OCI-LY3 (cell line): Measurements from ENCODE around the gene HCK.

Experiments used
- H2AFZ ChIP-seq: fragments of 200-600, 300-600 bp; shearing (Covaris generic); 2 replicates; pipeline ENCODE4 v1.6.0; 2014; ENCODE audit warnings: antibody characterized with exemption, low read depth, low read length
- H3K27ac ChIP-seq: fragments of 200-600, 300-600 bp; sonication (generic); 2 replicates; pipeline ENCODE4 v1.5.1; 2014; ENCODE audit warnings: mild to moderate bottlenecking, low read length, moderate library complexity, mixed read lengths
- H3K27me3 ChIP-seq: fragments of 200-600, 300-600 bp; sonication (generic); 2 replicates; pipeline ENCODE4 v1.6.1; 2014; ENCODE audit warnings: low read depth, low read length, mixed read lengths
- H3K36me3 ChIP-seq: fragments of 200-600, 300-600 bp; sonication (generic); replicated peaks from 2 replicates; pipeline ENCODE3; 2014; ENCODE audit warnings: low read depth, low read length, mixed read lengths
- H3K4me1 ChIP-seq: fragments of 300-600, 200-600 bp; sonication (generic); 2 replicates; pipeline ENCODE4 v1.6.1; 2014; ENCODE audit warnings: low read length, mixed read lengths
- H3K4me2 ChIP-seq: fragments of 200-600, 300-600 bp; sonication (generic); 2 replicates; pipeline ENCODE4 v1.6.1; 2014; ENCODE audit warnings: low read length, mixed read lengths
- H3K4me3 ChIP-seq: fragments of 300-600, 200-600 bp; sonication (generic); 2 replicates; pipeline ENCODE4 v1.5.1; 2014; ENCODE audit warnings: antibody characterized with exemption, mild to moderate bottlenecking, low read length, moderate library complexity
- H3K79me2 ChIP-seq: fragments of 300-600, 200-600 bp; shearing (Covaris generic); 2 replicates; pipeline ENCODE4 v1.6.1; 2014; ENCODE audit warnings: mild to moderate bottlenecking, low read length, mixed read lengths
- H3K9ac ChIP-seq: fragments of 300-600, 200-600 bp; shearing (Covaris generic); 2 replicates; pipeline ENCODE4 v1.6.0; 2014; ENCODE audit warnings: mild to moderate bottlenecking, low read length, moderate library complexity
- H3K9me3 ChIP-seq: fragments of 200-600, 300-600 bp; shearing (Covaris generic); 2 replicates; pipeline ENCODE4 v1.6.1; 2014; ENCODE audit warnings: low read length, mixed read lengths; ENCODE audit not compliant: insufficient read depth
- H4K20me1 ChIP-seq: fragments of 200-600, 300-600 bp; sonication (generic); 2 replicates; pipeline ENCODE4 v1.6.1; 2016; ENCODE audit warnings: low read length, mixed read lengths; ENCODE audit not compliant: insufficient read depth
- EZH2phosphoT487 ChIP-seq: fragments of 200-600 bp; shearing (Covaris generic); IDR thresholded peaks from 2 replicates; pipeline ENCODE4 v1.6.1; 2018; ENCODE audit warnings: antibody characterized with exemption, mixed run types, low read depth
- TF ChIP-seq, protein P1 (sequence below): fragments of 200-600, 300-600 bp; sonication (generic); IDR thresholded peaks from 2 replicates; pipeline ENCODE4 v1.5.1; 2014; ENCODE audit warnings: antibody characterized with exemption, low read length, low read depth

The HCK gene

DNA sequence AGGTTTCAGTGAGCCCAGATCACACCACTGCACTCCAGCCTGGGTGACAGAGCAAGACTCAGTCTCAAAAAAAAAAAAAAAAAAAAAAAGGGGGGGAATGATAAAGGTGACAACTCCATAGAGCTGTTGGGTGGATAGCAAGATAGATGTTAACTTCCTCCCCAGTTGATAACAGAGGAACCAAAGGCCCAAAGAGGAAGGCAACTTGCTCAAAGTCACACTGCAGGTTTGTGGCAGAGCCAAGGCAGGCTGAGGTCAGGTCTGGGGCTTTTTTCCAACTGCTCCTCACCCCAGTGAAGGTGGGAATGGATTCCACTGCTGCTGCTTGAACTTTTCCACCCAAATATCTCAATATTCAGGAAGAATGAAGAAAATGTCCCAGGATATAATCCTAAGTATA lies 26.7 kb downstream of the HCK start:
- no peaks in the 10 kb centered on the region for H3K9me3 ChIP-seq
- peaks cover 83% of the 10 kb centered on the region for H3K36me3 ChIP-seq
- no peaks in the 10 kb centered on the region for H3K79me2 ChIP-seq
- H3K4me1 ChIP-seq: no peaks in the 10 kb centered on the region
- H3K4me3 ChIP-seq: no peak overlapping the region
- H4K20me1 ChIP-seq: 0 out of 2 replicates have a peak, but pooled peaks cover 6% of the 10 kb centered on the region
- no peaks in the 10 kb centered on the region for H3K27me3 ChIP-seq
- H3K27ac ChIP-seq: no peak overlapping the region
- H3K9ac ChIP-seq: no peak overlapping the region
- no peak overlapping the region for H2AFZ ChIP-seq
- TF ChIP-seq, protein P1, sequence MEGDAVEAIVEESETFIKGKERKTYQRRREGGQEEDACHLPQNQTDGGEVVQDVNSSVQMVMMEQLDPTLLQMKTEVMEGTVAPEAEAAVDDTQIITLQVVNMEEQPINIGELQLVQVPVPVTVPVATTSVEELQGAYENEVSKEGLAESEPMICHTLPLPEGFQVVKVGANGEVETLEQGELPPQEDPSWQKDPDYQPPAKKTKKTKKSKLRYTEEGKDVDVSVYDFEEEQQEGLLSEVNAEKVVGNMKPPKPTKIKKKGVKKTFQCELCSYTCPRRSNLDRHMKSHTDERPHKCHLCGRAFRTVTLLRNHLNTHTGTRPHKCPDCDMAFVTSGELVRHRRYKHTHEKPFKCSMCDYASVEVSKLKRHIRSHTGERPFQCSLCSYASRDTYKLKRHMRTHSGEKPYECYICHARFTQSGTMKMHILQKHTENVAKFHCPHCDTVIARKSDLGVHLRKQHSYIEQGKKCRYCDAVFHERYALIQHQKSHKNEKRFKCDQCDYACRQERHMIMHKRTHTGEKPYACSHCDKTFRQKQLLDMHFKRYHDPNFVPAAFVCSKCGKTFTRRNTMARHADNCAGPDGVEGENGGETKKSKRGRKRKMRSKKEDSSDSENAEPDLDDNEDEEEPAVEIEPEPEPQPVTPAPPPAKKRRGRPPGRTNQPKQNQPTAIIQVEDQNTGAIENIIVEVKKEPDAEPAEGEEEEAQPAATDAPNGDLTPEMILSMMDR: no peak
- TF ChIP-seq EZH2phosphoT487: no peak
- H3K4me2 ChIP-seq: no peak overlapping the region

GRCh38 chr20:32079655-32080109 lies 27.6 kb downstream of the HCK start:
- H3K4me1 ChIP-seq: no peaks in the 10 kb centered on the region
- H3K36me3 ChIP-seq: peaks cover 83% of the 10 kb centered on the region
- H3K27me3 ChIP-seq: no peaks in the 10 kb centered on the region
- no peak overlapping the region for H3K4me3 ChIP-seq
- H4K20me1 ChIP-seq: 0 out of 2 replicates have a peak, but pooled peaks cover 6% of the 10 kb centered on the region
- 0 out of 2 replicates have a peak, but pooled peaks cover 1% of the 10 kb centered on the region for H3K79me2 ChIP-seq
- H3K27ac ChIP-seq: no peak overlapping the region
- H3K4me2 ChIP-seq: no peak overlapping the region
- H3K9ac ChIP-seq: no peak overlapping the region
- H2AFZ ChIP-seq: no peak overlapping the region
- TF ChIP-seq, protein P1: no peak
- no peak for TF ChIP-seq EZH2phosphoT487
- no peaks in the 10 kb centered on the region for H3K9me3 ChIP-seq

DNA sequence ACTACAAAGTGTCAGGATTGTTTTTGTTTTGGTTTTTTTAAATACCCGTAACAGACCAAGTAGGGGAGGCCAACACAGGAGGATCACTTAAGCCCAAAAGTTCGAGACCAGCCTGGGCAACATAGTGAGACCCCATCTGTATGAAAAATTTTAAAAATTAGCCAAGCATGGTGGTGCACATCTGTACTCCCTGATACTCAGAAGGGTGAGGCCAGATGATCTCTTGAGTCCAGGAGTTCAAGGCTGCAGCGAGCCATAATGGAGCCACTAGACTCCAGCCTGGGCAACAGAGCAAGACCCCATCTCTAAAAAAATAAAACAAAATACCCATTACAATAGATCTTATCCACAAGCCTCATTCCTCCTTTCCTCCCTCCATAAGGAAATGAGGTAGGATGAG lies 28.7 kb downstream of the HCK start:
- no peaks in the 10 kb centered on the region for H3K9me3 ChIP-seq
- H3K9ac ChIP-seq: no peak overlapping the region
- H4K20me1 ChIP-seq: 0 out of 2 replicates have a peak, but pooled peaks cover 6% of the 10 kb centered on the region
- H2AFZ ChIP-seq: no peak overlapping the region
- no peak overlapping the region for H3K4me3 ChIP-seq
- 0 out of 2 replicates have a peak, but pooled peaks cover 5% of the 10 kb centered on the region for H3K79me2 ChIP-seq
- no peak for TF ChIP-seq EZH2phosphoT487
- TF ChIP-seq, protein P1: no peak
- no peak overlapping the region for H3K4me2 ChIP-seq
- no peaks in the 10 kb centered on the region for H3K4me1 ChIP-seq
- H3K27ac ChIP-seq: no peak overlapping the region
- no peaks in the 10 kb centered on the region for H3K27me3 ChIP-seq
- peaks cover 82% of the 10 kb centered on the region for H3K36me3 ChIP-seq

GRCh38 chr20:32083469-32083868 lies 31.4 kb downstream of the HCK start:
- H3K36me3 ChIP-seq: peaks cover 83% of the 10 kb centered on the region
- H3K4me2 ChIP-seq: no peak overlapping the region
- no peak overlapping the region for H3K9ac ChIP-seq
- H3K27ac ChIP-seq: no peak overlapping the region
- H3K4me1 ChIP-seq: no peaks in the 10 kb centered on the region
- H4K20me1 ChIP-seq: 0 out of 2 replicates have a peak, but pooled peaks cover 6% of the 10 kb centered on the region
- TF ChIP-seq, protein P1: no peak
- TF ChIP-seq EZH2phosphoT487: no peak
- no peak overlapping the region for H2AFZ ChIP-seq
- H3K79me2 ChIP-seq: 0 out of 2 replicates have a peak, but pooled peaks cover 5% of the 10 kb centered on the region
- H3K27me3 ChIP-seq: no peaks in the 10 kb centered on the region
- no peak overlapping the region for H3K4me3 ChIP-seq
- no peaks in the 10 kb centered on the region for H3K9me3 ChIP-seq
